IMR-90 (cell line): Measurements from ENCODE around the gene AMOTL2. TPM values are rescaled to one million over a fixed set of nuclear protein-coding genes. Genes with fewer than 3 reads are reported as not detected.

ENCODE experiments used
- ATAC-seq: fragments of 200-7000 bp; cut with Tn5 transposase; 2 replicates; pipeline ENCODE4 v1.9.1; 2020; ENCODE audit warnings: low read depth, mild to moderate bottlenecking, moderate library complexity
- BruUV-seq: library from RNA; stranded (reverse); fragments of 400-500 nt; replicated peaks from 2 replicates; lab custom pipeline; 2021; lab: Mats Ljungman, UMichigan
- CTCF ChIA-PET: fragments of 300-600 bp; formaldehyde crosslinking; extraction: SDS; loops from one replicate; lab custom pipeline; 2021; ENCODE audit warnings: antibody characterized with exemption; lab: Yijun Ruan, JAX
- POLR2A ChIA-PET: fragments of 300-600 bp; sonication (Branson Sonifier 250); formaldehyde crosslinking; loops from one replicate; lab custom pipeline; 2022; ENCODE audit warnings: antibody characterized with exemption; ENCODE audit not compliant: unreplicated experiment; lab: Charles Lee
- DNase-seq: peaks from one replicate; pipeline ENCODE4 v3.0.0; 2013
- H2AFZ ChIP-seq: replicated peaks from 2 replicates; pipeline ENCODE3; 2013; ENCODE audit warnings: low read length, mild to moderate bottlenecking; ENCODE audit not compliant: poor library complexity
- H2AK5ac ChIP-seq: 2 replicates; pipeline ENCODE4 v1.6.1; 2013; ENCODE audit warnings: low read depth, low read length, inconsistent platforms
- H2AK9ac ChIP-seq: replicated peaks from 2 replicates; pipeline ENCODE3; 2013; ENCODE audit warnings: mild to moderate bottlenecking, low read depth, low read length, moderate library complexity; ENCODE audit not compliant: poor library complexity
- H2BK120ac ChIP-seq: 2 replicates; pipeline ENCODE4 v1.6.1; 2013; ENCODE audit warnings: low read depth, low read length, inconsistent platforms
- H2BK15ac ChIP-seq: 3 replicates; pipeline ENCODE4 v1.6.1; 2013; ENCODE audit warnings: low read depth, low read length, inconsistent platforms
- H2BK20ac ChIP-seq: 2 replicates; pipeline ENCODE4 v1.6.1; 2013; ENCODE audit warnings: low read depth, mild to moderate bottlenecking, inconsistent platforms, low read length, moderate library complexity
- H2BK5ac ChIP-seq: 2 replicates; pipeline ENCODE4 v1.6.1; 2013; ENCODE audit warnings: mild to moderate bottlenecking, low read depth, low read length, inconsistent platforms; ENCODE audit not compliant: poor library complexity, severe bottlenecking
- H3K14ac ChIP-seq: replicated peaks from 2 replicates; pipeline ENCODE4 v1.6.1; 2013; ENCODE audit warnings: low read depth, low read length, inconsistent platforms
- H3K18ac ChIP-seq: 2 replicates; pipeline ENCODE4 v1.6.1; 2013; ENCODE audit warnings: low read depth, low read length, control low read depth
- H3K23ac ChIP-seq: 2 replicates; pipeline ENCODE4 v1.6.1; 2013; ENCODE audit warnings: low read depth, low read length, inconsistent platforms
- H3K27ac ChIP-seq: 2 replicates; pipeline ENCODE4 v1.5.1; 2013; ENCODE audit warnings: mild to moderate bottlenecking, control low read depth, low read length; ENCODE audit not compliant: insufficient read depth
- H3K27me3 ChIP-seq: 2 replicates; pipeline ENCODE4 v1.6.1; 2013; ENCODE audit warnings: low read length; ENCODE audit not compliant: control insufficient read depth, insufficient read depth
- H3K36me3 ChIP-seq: 2 replicates; pipeline ENCODE4 v1.6.1; 2013; ENCODE audit warnings: low read length, mixed read lengths; ENCODE audit not compliant: control insufficient read depth, insufficient read depth
- H3K4ac ChIP-seq: 2 replicates; pipeline ENCODE4 v1.6.1; 2013; ENCODE audit warnings: low read depth, low read length, inconsistent platforms
- H3K4me1 ChIP-seq: 2 replicates; pipeline ENCODE4 v1.6.1; 2013; ENCODE audit warnings: low read length, mixed read lengths; ENCODE audit not compliant: control insufficient read depth, insufficient read depth
- H3K4me2 ChIP-seq: 2 replicates; pipeline ENCODE4 v1.6.1; 2013; ENCODE audit warnings: low read depth, mild to moderate bottlenecking, control low read depth, low read length, moderate library complexity
- H3K4me3 ChIP-seq: 2 replicates; pipeline ENCODE4 v1.5.1; 2013; ENCODE audit warnings: low read depth, mild to moderate bottlenecking, control low read depth, low read length, moderate library complexity; ENCODE audit not compliant: insufficient read depth
- H3K56ac ChIP-seq: 2 replicates; pipeline ENCODE4 v1.6.1; 2013; ENCODE audit warnings: low read length, inconsistent platforms; ENCODE audit not compliant: insufficient read depth; ENCODE audit errors: extremely low read depth
- H3K79me1 ChIP-seq, 2 experiments: 2 replicates each; pipeline ENCODE4 v1.6.1; 2013; ENCODE audit warnings: low read length in 2 of 2, inconsistent platforms in 1 of 2, low read depth in 1 of 2
- H3K9ac ChIP-seq: 2 replicates; pipeline ENCODE4 v1.6.1; 2013; ENCODE audit warnings: low read depth, low read length, control low read depth
- H3K9me1 ChIP-seq: 2 replicates; pipeline ENCODE4 v1.6.1; 2013; ENCODE audit warnings: low read length, inconsistent platforms; ENCODE audit not compliant: insufficient read depth
- H3K9me3 ChIP-seq: 2 replicates; pipeline ENCODE4 v1.6.1; 2013; ENCODE audit warnings: low read length; ENCODE audit not compliant: control insufficient read depth, insufficient read depth
- H4K20me1 ChIP-seq: 2 replicates; pipeline ENCODE4 v1.6.1; 2013; ENCODE audit warnings: low read length, inconsistent platforms; ENCODE audit not compliant: insufficient read depth
- H4K5ac ChIP-seq: 2 replicates; pipeline ENCODE4 v1.6.1; 2013; ENCODE audit warnings: mild to moderate bottlenecking, low read depth, low read length, control low read depth
- H4K8ac ChIP-seq, 2 experiments: 2 replicates each; pipeline ENCODE4 v1.6.1; 2013; ENCODE audit warnings: low read depth in 2 of 2, low read length in 2 of 2, control low read depth in 1 of 2, inconsistent platforms in 1 of 2
- H4K91ac ChIP-seq: 2 replicates; pipeline ENCODE4 v1.6.1; 2013; ENCODE audit warnings: low read depth, low read length, inconsistent platforms; ENCODE audit not compliant: insufficient read depth
- ELK1 ChIP-seq: fragments of 150-350 bp; IDR thresholded peaks from 2 replicates; pipeline ENCODE4 v1.6.1; 2016; ENCODE audit warnings: low read depth, mild to moderate bottlenecking, low read length, moderate library complexity, borderline replicate concordance
- POLR2A ChIP-seq: IDR thresholded peaks from 2 replicates; pipeline ENCODE4 v1.6.1; 2012; ENCODE audit warnings: mild to moderate bottlenecking, low read depth, low read length
- RAD21 ChIP-seq: IDR thresholded peaks from 2 replicates; pipeline ENCODE4 v1.6.1; 2012; ENCODE audit warnings: low read length, improper control_type of control experiment
- RCOR1 ChIP-seq: IDR thresholded peaks from 2 replicates; pipeline ENCODE4 v1.6.1; 2012; ENCODE audit warnings: mild to moderate bottlenecking, low read length, improper control_type of control experiment; ENCODE audit not compliant: insufficient replicate concordance
- RFX5 ChIP-seq: IDR thresholded peaks from 2 replicates; pipeline ENCODE4 v1.8.0; 2012; ENCODE audit warnings: low read depth, mild to moderate bottlenecking, low read length, moderate library complexity
- WGBS, 2 experiments: methylation state at CpG; one replicate each; pipeline versions ENCODE4 v1.1.5 to v1.1.7; 2013; ENCODE audit warnings: missing lambda C conversion rate in 2 of 2; ENCODE audit not compliant: insufficient read length in 1 of 2; ENCODE audit errors: extremely low coverage in 2 of 2; 5-methylcytosine and 5-hydroxymethylcytosine counted together
- dilution Hi-C: fragments of 300-500 bp; cut with HindIII; formaldehyde crosslinking; loops from one replicate; pipeline ENCODE4 v1.14.3; 2018; ENCODE audit warnings: low sequenced_read_pairs; ENCODE audit not compliant: unreplicated experiment
- in situ Hi-C: fragments of 300-500 bp; cut with MboI; formaldehyde crosslinking; loops from 3 replicates; pipeline ENCODE4 v1.14.3; 2019; ENCODE audit warnings: low sequenced_read_pairs, inconsistent platforms, mixed read lengths
- intact Hi-C: fragments of 100-400 bp; cut with micrococcal nuclease; formaldehyde crosslinking; loops from 2 replicates; pipeline ENCODE4 v1.10.0; 2022
- polyA plus RNA-seq, 3 experiments: library from polyadenylated mRNA; depleted of rRNA; stranded (reverse); fragments of >200 nt; gene quantifications; 2 replicates each; pipeline ENCODE4 v1.2.3, GENCODE V29; 2012; ENCODE audit warnings: low replicate concordance in 1 of 3
- total RNA-seq: library from RNA; depleted of rRNA; stranded (reverse); fragments of >200 nt; gene quantifications from 2 replicates; pipeline ENCODE4 v1.2.3, GENCODE V29; 2012

AMOTL2 gene
- total and polyA plus RNA-seq, 2 of the 4 experiments (the other 2 are of a cell fraction) = 162 to 176 TPM

GRCh38 chr3:134357261-134357913, 16.9 kb downstream of the AMOTL2 start:
- H3K36me3 ChIP-seq = peaks cover 78% of the 10 kb centered on the region
- dilution Hi-C loops = no loop called here

More at GRCh38 chr3:134357261-134357913, 16.9 kb downstream of the AMOTL2 start:
- H2BK5ac ChIP-seq = peak overlapping the region; percentile 95
- H3K4me2 ChIP-seq = peak overlapping the region; percentile 26
- intact Hi-C loops = no loop called here
- ChIA-PET POLR2A (interaction anchor here (0.6 to 2.8 kb wide), 4 partner anchors 9 to 116 kb away, joined by 3 to 11 read pairs (median 3); no protein-coding TSS in a partner anchor), CTCF (interaction anchor here (0.6 to 2.5 kb wide), 3 partner anchors 26 to 120 kb away, joined by 3 to 12 read pairs (median 4); no protein-coding TSS in a partner anchor)
- H3K23ac ChIP-seq = peak overlapping the region; percentile 99
- peak overlapping the region; percentile 83 for H4K5ac ChIP-seq
- H3K9me1 ChIP-seq = peaks cover 49% of the 10 kb centered on the region
- no CpG with 5 or more reads among the region's 10 CpGs for WGBS, 2 experiments
- peak; percentile 16 for ATAC-seq
- DNase-seq = no peak
- peak overlapping the region; percentile 96 for H2AK5ac ChIP-seq
- H2BK15ac ChIP-seq = peak overlapping the region; percentile 78
- BruUV-seq = no TSS peak
- peak overlapping the region; percentile 98 for H3K4ac ChIP-seq
- H3K14ac ChIP-seq = peak overlapping the region; percentile 99
- H3K4me3 ChIP-seq = no peak overlapping the region
- peak overlapping the region; percentile 43 for H2AK9ac ChIP-seq
- H3K27me3 ChIP-seq = no peaks in the 10 kb centered on the region
- no peaks in the 10 kb centered on the region for H3K9me3 ChIP-seq
- peak overlapping the region; percentile 96 for H4K91ac ChIP-seq
- H3K4me1 ChIP-seq = peaks cover 59% of the 10 kb centered on the region
- peak overlapping the region; percentile 84 for H2BK20ac ChIP-seq
- peak overlapping the region; percentile 88 for H3K18ac ChIP-seq
- peak overlapping the region; percentile 95 for H3K27ac ChIP-seq
- peak overlapping the region; percentile 97 for H3K56ac ChIP-seq
- peak overlapping the region; percentile 96 for H2BK120ac ChIP-seq
- peaks cover 28 to 83% of the 10 kb centered on the region in 2 experiments for H3K79me1 ChIP-seq
- TF ChIP-seq RFX5 (no peak), RAD21 (no peak), ELK1 (no peak), RCOR1 (no peak), POLR2A (peak; percentile 26)
- H2AFZ ChIP-seq = peak overlapping the region; percentile 52
- in situ Hi-C loops = loop anchor here (5.0 kb wide), 1 partner anchor 115 kb away; no protein-coding TSS in a partner anchor
- H4K20me1 ChIP-seq = peaks cover 88% of the 10 kb centered on the region
- peak overlapping the region; percentile 79 to 88 for H4K8ac ChIP-seq
- H3K9ac ChIP-seq = peak overlapping the region; percentile 55
